Muscle layer of duodenum (tissue), 2 donors: ENCODE measurements around the gene CENPT.

ENCODE experiments used
- H3K27ac ChIP-seq: one replicate; pipeline ENCODE4 v1.7.0; 2013; ENCODE audit warnings: mild to moderate bottlenecking, low read length
- H3K27me3 ChIP-seq: one replicate; pipeline ENCODE4 v1.7.0; 2013; ENCODE audit warnings: low read depth, mild to moderate bottlenecking, control low read depth, low read length
- H3K36me3 ChIP-seq, 2 donors: one replicate each; pipeline ENCODE4 v1.7.0; 2013; ENCODE audit warnings: low read length in 2 of 2, control low read depth in 1 of 2, mild to moderate bottlenecking in 1 of 2; ENCODE audit not compliant: insufficient read depth in 2 of 2, control insufficient read depth in 1 of 2
- H3K4me1 ChIP-seq, 2 donors: one replicate each; pipeline ENCODE4 v1.7.0; 2013; ENCODE audit warnings: low read length in 2 of 2, mild to moderate bottlenecking in 2 of 2, control low read depth in 1 of 2, moderate library complexity in 1 of 2; ENCODE audit not compliant: insufficient read depth in 2 of 2, control insufficient read depth in 1 of 2
- H3K4me3 ChIP-seq, 2 donors: one replicate each; pipeline ENCODE4 v1.7.0; 2013; ENCODE audit warnings: low read length in 2 of 2, low read depth in 1 of 2, mild to moderate bottlenecking in 1 of 2
- H3K9me3 ChIP-seq, 2 donors: one replicate each; pipeline ENCODE4 v1.7.0; 2013; ENCODE audit warnings: low read length in 2 of 2, control low read depth in 1 of 2, mild to moderate bottlenecking in 1 of 2; ENCODE audit not compliant: control insufficient read depth in 1 of 2
- donor health status: healthy.

The CENPT gene

DNA sequence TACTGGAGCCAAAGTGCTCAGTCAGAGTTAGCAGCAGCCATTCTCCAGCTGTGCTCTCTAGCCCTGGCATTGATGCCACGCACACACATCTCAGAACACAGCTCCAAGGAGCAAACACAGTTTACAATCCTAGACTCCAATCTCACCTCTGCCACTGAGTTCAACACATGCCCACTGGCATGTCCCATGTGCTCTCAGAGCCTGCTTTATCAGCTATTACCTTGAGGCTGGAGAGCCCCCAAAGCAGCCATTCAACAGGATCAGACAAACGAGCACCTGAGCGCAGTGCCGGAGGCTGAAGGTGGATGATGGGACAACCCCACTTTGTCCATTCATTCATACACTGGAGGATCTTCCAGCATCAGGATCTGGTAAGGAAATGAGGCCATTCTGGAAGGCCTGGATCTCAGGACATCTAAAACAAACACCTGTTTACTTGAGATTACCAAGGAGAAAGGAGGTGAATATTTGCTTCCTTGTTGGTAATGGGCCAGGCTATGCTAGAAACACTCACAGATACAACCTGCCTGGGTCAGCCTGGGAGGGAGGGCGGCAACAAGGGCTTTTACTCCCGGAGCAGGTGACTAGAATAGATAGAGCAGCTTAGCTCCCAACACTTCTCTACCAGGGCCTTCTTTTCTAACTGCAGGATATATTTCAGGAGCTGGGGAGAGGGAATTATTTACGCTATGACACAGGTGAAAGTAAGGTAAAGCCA is 66.5 kb downstream of the CENPT start:
- no peak overlapping the region for H3K27ac ChIP-seq
- H3K36me3 ChIP-seq = no peaks in the 10 kb centered on the region
- no peaks in the 10 kb centered on the region for H3K9me3 ChIP-seq
- no peak overlapping the region for H3K4me3 ChIP-seq
- H3K27me3 ChIP-seq = no peaks in the 10 kb centered on the region
- H3K4me1 ChIP-seq = no peaks in the 10 kb centered on the region

DNA sequence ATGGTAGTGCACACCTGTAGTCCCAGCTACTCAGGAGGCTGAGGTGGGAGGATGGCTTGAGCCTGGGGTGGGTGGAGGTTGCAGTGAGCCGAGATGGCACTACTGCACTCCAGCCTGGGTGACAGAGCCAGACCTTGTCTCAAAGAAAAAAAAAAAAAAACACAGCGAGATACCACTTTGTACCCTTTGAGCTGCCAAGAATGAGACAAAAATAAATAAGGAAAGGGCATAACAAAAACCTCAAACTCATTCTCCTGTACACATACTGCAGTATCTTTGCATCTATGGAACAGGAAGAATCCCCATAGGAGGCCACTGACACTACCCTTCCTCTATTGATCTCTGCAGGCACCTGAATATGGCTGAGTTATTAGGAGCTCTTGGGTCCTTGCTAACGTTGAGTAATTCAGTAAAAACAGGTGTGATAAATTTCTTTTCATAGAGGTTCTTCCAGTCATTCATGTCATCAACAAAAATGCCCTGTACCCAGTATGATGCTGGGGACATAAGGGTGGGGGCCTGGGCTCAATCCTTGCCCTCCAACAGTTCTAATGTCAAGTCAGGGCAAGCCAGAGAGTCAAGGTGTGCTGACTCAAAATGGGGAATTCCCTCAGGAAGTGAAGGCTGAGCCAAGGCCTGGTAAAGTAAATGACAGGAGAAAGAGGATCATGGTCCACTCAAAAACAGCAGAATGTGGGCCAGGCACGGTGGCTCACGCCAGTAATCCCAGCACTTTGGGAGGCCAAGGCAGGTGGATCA is 68.1 kb downstream of the CENPT start:
- H3K4me3 ChIP-seq = no peak overlapping the region
- no peaks in the 10 kb centered on the region for H3K36me3 ChIP-seq
- no peaks in the 10 kb centered on the region for H3K9me3 ChIP-seq
- H3K27me3 ChIP-seq = no peaks in the 10 kb centered on the region
- H3K4me1 ChIP-seq = peaks cover 0 to under 1% of the 10 kb centered on the region in 2 donors
- no peak overlapping the region for H3K27ac ChIP-seq
